DMS153 (cell line): ENCODE results near the gene CYTH4.

Experiments
- DNase-seq: peaks from one replicate; lab custom pipeline; 2025; lab: John Stamatoyannopoulos, UW

Gene CYTH4

DNA sequence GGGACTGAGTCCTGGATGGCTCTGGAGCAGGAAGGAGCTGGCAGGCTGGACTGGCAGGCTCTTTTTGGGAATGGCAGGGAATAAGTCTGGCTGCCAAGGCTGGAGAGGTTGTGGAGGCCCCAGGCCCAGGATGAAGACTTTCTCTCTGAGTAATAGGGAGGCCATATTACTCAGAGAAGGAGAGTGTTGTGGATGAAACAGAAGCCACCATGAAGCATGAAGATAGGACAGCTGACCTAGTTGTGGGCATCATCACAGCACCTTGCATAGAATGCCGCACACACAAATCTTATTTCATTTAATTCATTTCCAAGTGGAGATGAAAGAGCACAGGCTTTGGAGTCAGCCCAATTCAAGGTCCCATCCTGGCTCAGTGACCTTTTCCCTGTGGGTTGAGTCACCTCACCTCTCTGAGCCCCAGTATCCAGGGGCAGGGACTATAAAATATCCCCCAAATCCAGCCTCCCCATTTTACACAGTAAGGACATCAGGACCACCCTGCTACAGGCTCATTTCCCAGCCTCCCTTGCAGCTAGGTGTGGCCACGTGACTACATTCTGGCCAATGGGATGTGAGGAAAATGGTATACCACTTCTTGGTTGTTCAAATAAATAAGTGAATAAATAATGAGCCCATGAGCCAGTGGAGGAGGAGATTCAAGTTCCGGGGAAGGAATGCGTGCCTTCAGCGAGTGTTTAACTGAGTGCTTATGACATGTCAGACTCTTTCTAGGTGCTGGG, 9.4 kb downstream of the CYTH4 start:
- DNase-seq: no peak

- no peak for DNase-seq
Measured at GRCh38 chr22:37292641-37293040, 10.3 kb downstream of the CYTH4 start.

DNA sequence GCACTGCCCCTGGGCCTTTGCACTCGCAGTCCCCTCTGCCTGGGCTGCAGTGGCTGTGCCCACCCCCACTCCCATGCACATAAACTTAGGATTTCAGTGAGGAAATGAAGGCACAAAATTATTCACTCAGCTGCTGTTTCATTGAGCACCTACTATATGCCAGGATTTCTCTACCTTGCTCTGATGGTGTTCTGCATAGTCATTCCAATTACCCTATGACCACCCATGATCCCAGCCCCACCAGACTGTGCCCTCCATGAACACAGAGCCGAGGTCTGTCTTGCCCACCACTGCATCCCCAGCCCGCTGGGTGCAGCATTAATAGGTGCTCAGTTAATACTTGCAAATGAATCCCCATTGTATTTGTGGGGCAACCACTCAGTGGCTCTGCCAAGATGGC, 10.9 kb downstream of the CYTH4 start:
- no peak for DNase-seq

GRCh38 chr22:37294747-37295146, 12.4 kb downstream of the CYTH4 start:
- DNase-seq: no peak

DNA sequence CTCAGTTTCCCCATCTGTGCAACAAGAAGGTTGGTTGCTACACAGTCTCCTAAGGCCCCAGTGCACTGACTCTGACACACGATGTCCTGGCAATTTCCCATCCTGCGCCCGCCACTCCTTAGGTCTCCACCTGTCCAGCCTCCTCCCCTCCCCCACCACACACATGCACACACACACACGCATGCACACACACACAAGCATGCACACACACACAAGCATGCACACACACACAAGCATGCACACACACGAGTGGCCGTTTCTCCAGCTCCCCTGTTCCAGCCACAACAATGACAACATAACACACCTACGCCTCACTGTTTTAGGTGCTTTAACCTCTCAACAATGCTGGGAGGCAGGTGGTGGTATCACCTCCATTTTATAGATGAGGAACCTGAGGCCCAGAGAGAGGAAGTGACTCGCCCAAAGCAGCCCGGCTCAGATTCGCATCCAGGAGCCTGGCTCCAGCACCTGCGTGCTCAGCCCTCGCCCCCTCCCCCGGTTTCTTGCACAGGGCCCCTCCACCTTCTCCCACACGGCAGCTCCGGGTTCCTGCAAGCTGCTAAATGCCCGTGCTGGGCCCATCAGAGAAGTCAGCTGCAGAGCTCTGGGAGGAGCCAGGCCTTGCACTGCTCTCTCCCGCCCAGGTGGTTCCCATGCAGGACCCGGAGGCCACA, 13.0 kb downstream of the CYTH4 start:
- DNase-seq: no peak

DNA sequence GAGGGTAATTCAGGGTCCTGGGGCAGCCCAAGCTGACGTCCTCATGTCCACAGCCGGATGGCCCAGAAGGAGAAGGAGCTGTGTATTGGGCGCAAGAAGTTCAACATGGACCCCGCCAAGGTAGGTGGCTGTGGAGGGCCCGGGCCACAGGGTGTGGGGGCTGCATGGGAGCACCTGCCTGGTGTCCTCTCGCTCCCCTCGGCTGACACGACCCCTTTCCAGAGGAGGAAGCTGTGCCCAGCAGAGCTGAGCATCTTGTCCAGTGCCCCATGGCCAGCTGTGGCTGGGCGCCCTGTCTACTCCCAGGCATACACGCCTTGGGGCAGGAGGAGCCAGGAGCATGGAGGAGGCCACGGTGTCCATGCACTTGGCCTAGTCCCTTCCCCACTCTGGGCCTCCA, 13.6 kb downstream of the CYTH4 start:
- no peak for DNase-seq

DNA sequence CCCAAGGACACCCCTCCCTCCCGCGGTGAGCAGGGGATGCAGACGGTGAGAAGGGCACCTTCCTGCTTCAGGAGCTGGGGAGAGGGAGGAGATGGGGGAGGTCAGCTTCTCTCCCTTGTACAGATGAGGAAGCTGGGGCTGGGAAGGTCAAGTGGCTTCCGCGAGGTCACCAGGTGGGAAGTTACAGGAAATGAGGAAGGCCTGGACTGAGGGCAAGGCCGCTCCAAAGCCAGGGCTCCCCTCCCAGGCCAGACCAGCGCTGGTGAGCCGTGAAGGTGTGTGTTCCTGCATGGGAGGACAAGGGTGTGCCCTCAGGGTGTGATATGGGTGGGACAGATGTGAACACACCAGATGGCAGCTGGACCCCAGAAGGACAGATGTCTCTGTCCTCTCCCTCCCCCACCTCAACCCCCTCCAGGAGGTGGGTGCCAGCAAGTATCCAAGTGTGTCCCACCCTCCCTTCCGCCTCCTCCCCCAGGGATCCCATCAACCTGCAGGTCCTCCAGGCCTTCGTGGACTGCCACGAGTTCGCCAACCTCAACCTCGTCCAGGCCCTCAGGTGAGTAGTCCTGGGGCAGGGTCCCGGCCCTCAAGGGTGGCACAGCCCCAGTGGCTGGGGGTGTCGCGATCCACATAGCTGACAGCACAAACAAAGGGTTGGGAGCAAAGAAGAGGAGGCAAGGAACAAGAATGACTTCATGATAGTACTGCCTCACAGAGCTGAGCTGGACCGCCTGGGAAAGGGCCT, 16.6 kb downstream of the CYTH4 start:
- no peak for DNase-seq

DNA sequence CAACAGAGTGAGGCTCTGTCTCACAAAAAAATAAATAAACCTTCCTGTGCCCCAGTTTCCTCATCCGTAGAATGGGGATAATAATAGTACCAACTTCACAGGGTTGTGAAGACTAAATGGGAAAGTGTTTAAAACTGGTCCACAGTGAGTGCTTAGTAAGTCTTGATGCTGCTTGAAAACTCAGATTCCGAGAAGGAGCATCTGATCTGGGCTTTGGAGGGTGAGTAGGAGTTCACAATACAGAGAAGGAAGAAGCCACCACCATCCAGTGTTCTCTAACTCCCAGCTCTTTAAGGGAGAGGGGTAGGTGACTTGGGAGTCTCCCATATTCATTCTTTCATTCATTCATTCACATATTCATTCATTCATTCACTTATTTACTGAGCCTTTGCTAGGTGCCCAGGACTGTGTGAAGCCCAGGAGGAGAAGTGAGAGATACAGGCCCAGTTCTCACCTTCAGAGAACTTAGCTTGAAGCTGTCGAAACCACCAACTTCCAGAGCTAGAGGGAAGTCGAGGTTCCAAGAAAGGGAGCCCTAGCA, 17.7 kb downstream of the CYTH4 start:
- no peak for DNase-seq

DNA sequence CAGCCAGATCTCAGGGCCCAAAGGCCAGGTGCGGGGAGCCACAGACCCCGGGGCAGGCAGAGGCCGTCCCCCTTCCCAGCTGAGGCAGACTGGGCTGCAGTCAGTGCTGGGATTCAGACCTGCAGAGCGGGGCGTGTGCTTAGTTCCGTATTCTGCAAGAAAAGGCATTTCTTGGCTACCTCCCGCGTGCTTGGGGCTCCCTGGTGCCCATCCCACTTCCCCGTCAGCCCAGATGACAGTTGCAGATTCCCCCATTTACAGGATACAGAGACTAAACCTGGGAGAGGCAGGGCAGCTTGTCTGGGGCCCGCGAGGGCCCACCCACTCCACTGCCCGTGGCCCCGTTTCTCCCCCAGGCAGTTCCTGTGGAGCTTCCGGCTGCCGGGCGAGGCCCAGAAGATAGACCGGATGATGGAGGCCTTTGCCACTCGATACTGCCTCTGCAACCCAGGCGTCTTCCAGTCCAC, 18.3 kb downstream of the CYTH4 start:
- no peak for DNase-seq

- no peak for DNase-seq
Measured at GRCh38 chr22:37301144-37301830, 19.0 kb downstream of the CYTH4 start.

DNA sequence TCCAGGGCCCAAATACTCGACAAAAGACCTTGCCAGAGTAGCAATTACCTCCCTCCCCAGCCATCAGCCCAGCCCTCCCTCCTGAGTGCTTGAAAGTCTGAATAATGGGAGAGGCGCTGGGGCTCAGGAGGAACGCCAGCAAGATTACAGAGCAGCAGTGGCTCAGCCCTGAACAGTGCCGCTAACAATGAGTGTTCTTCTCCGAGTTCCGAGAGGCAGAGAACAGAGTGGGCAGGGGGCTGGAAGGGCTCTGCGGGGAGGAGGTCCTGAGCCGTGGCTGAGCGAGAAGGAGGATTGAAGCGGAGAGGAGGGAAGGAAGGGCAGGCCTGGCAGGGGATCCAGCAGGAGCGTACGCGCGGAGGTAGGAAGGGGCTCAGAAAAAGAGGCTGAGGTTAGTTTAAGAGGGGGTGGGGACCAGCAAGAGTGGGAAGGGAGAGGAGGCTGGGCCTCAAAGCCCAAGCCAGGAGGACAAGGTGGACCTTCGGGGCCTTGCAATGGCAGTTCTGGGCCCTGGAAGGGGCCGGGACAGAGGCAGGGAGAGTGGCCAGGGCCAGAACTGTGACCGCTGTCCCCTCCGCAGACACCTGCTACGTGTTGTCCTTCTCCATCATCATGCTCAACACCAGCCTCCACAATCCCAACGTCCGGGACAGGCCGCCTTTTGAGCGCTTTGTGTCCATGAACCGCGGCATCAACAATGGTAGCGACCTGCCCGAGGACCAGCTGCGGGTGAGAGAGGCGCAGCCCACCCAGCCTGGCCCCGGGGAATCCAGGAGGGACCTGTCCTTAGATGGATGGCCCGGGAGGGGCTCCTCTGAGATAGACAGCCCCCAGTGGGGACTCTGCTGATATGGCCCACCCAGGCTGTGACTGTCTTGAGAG, 20.6 kb downstream of the CYTH4 start:
- DNase-seq: no peak

GRCh38 chr22:37303821-37304274, 21.5 kb downstream of the CYTH4 start:
- DNase-seq: no peak

GRCh38 chr22:37304595-37305343, 22.5 kb downstream of the CYTH4 start:
- no peak for DNase-seq

GRCh38 chr22:37305887-37306286, 23.6 kb downstream of the CYTH4 start:
- DNase-seq: no peak

DNA sequence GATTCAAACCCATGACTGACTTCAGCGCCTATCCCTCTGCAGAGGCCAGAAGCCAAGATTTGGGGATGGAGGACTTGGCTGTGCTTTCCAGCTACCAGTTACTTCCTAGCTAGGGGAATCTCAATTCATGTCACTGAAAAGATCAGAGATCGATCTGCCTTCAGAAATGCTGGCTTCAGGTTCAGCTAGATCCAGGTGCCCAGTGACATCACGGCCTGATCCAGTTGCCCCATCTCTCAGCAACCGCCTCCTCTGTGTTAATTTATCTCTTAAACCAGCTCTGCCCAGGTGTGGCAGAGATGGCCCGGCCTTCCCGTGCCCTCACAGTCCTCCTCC, 24.2 kb downstream of the CYTH4 start:
- DNase-seq: no peak

DNA sequence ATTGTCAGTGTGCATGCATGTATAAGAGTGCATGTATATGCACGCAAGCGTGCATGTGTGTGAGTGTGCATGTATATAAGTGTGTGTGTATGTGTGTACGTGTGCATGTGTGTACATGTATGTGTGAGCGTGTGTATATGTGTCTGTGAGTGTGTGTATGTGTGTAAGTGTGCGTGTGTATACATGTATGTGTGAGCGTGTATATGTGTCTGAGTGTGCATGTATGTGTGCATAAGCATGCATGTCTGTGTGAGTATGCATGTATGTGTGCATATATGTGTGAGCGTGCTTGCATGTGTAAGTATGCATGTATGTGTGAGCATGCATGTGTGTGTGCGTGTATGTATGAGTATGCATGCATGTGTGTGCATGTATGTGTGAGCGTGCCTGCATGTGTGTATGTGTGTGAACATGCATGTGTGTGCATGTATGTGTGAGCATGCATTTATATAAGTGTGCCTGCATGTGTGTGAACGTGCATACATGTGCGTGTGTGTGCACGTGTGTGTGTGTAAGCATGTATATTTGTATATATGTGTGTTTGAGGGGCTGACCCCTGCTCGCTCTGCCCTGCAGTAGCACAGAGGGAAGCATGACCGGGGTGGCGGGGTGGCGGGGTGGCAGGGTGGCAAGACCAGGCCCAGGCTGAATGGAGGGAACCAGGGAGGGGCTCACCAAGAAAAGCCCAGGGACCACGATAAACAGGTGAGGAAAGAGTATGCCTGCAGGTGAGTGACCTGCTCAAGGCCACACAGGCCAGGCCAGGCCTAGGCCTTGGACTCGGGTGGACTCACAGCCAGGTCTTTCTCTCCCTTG, 26.3 kb downstream of the CYTH4 start:
- no peak for DNase-seq

GRCh38 chr22:37309211-37310074, 27.1 kb downstream of the CYTH4 start:
- DNase-seq: no peak

- DNase-seq: no peak
Measured at GRCh38 chr22:37310075-37310606, 27.8 kb downstream of the CYTH4 start.
